Peyer's patch (tissue), 4 donors: ENCODE data around the gene ANKRD50. TPM values are rescaled to one million over a fixed set of nuclear protein-coding genes. Genes with fewer than 3 reads are reported as not detected.

Experiments used
- DNase-seq, 3 donors: peaks; one replicate each; pipeline ENCODE4 v3.0.0-alpha.2; 2017 to 2019
- H3K27ac ChIP-seq, 4 donors: fragments of 200-600 bp; sonication (generic); one replicate each; pipeline ENCODE4 v1.5.1; 2016 to 2019
- H3K27me3 ChIP-seq, 2 donors: fragments of 200-600 bp; sonication (generic); one replicate each; pipeline ENCODE4 v1.5.1; 2019
- H3K36me3 ChIP-seq, 3 donors: fragments of 200-600 bp; sonication (generic); one replicate each; pipeline ENCODE4 v1.5.1; 2016 to 2019
- H3K4me1 ChIP-seq, 4 donors: fragments of 200-600 bp; sonication (generic); one replicate each; pipeline ENCODE4 v1.5.1; 2016 to 2019
- H3K4me3 ChIP-seq, 4 donors: fragments of 200-600 bp; sonication (generic); 1 replicate in 3 of 4; 2 replicates in 1 of 4; pipeline ENCODE4 v1.5.1; 2016 to 2019; ENCODE audit warnings: mild to moderate bottlenecking in 1 of 4
- H3K9me3 ChIP-seq, 4 donors: fragments of 200-600 bp; sonication (generic); one replicate each; pipeline ENCODE4 v1.5.1; 2016 to 2019; ENCODE audit warnings: mild to moderate bottlenecking in 1 of 4
- POLR2A ChIP-seq, 2 donors: fragments of 450-650 bp; IDR thresholded peaks; one replicate each; pipeline ENCODE4 v1.5.1; 2017; ENCODE audit warnings: antibody characterized with exemption in 2 of 2, mild to moderate bottlenecking in 2 of 2, moderate library complexity in 2 of 2
- total RNA-seq, 4 donors: library from RNA; depleted of rRNA; stranded (reverse); fragments of >200 nt; gene quantifications; one replicate each; pipeline ENCODE4 v1.1.0, GENCODE V29; 2016
- TF ChIP-seq, protein P1 (sequence below), 6 experiments: fragments of 450-650 bp in 4 of 6; fragments of 200-600 bp in 2 of 6; sonication (generic) in 1 of 6; IDR thresholded peaks; one replicate each; pipeline ENCODE4 v1.5.1; 2017 to 2019; ENCODE audit warnings: antibody characterized with exemption in 6 of 6, mild to moderate bottlenecking in 3 of 6, moderate library complexity in 1 of 6

Gene ANKRD50
- total RNA-seq = 10 to 100 TPM in 2 of 4 donors, 1 to 10 TPM in 2; 9.6 to 16.1 (median 12.3) TPM

DNA sequence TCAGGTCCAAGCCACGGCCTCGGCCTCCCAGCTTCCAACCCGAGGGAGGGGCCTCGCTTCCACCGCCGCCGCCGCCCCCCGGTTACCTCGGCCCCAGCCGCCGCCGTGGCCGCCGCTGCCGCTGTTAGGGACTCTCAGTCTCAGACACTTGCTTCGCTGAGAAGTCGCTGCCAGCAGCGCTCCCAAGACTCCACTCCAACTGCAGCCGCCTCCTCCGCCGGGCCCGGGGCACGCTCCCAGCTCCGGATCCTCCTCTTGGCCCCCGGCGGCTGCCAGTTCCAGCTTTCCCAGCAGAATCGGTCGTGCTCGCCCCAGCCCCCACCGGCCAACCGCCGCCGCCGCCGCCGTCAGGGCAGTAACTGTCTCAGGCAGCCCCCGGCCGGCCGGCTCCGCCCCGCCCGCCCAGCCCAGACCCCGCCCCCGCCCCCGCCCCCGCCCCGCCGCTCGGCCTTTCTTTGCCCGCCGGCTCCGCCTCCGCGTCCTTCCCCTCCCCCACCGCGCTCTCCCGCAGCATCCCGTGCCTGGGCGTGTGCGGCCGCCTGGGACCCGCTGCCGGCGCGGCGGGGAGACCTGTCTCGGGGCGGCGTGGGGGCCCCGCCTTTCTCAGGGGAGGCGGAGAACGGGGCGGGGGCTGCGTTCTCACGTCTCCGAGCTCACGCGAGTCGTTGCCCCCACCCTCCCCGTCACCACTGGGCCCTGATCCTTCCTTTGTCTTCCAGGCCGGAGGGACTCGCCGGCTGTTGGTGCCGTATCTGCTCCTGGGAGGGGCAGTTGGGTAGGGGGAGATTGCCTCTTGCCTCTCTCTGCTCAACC lies at the start of gene ANKRD50:
Gene ANKRD50, minus strand, starts transcription at position 361 of the 813 bp plus-strand sequence. CDS start 2,221 bp downstream, outside the sequence.
- Histone ChIP-seq H3K36me3 (no peaks in the 10 kb centered on the region), H3K4me3 (peak within 1 kb of the TSS; percentile 58 to 97 (median 72)), H3K9me3 (no peaks in the 10 kb centered on the region), H3K27me3 (no peaks in the 10 kb centered on the region), H3K27ac (peak within 1 kb of the TSS; percentile 79 to 96 (median 86)), H3K4me1 (peaks cover 0 to 5% (median 0%) of the 10 kb centered on the region in 4 donors)
- TF ChIP-seq, protein P1, sequence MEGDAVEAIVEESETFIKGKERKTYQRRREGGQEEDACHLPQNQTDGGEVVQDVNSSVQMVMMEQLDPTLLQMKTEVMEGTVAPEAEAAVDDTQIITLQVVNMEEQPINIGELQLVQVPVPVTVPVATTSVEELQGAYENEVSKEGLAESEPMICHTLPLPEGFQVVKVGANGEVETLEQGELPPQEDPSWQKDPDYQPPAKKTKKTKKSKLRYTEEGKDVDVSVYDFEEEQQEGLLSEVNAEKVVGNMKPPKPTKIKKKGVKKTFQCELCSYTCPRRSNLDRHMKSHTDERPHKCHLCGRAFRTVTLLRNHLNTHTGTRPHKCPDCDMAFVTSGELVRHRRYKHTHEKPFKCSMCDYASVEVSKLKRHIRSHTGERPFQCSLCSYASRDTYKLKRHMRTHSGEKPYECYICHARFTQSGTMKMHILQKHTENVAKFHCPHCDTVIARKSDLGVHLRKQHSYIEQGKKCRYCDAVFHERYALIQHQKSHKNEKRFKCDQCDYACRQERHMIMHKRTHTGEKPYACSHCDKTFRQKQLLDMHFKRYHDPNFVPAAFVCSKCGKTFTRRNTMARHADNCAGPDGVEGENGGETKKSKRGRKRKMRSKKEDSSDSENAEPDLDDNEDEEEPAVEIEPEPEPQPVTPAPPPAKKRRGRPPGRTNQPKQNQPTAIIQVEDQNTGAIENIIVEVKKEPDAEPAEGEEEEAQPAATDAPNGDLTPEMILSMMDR (IDR thresholded peaks at IDR 0.05) = no peak
- peak; percentile 40 to 41 for TF ChIP-seq POLR2A (IDR thresholded peaks at IDR 0.05)
- peak; percentile 53 to 89 (median 85) for DNase-seq

DNA sequence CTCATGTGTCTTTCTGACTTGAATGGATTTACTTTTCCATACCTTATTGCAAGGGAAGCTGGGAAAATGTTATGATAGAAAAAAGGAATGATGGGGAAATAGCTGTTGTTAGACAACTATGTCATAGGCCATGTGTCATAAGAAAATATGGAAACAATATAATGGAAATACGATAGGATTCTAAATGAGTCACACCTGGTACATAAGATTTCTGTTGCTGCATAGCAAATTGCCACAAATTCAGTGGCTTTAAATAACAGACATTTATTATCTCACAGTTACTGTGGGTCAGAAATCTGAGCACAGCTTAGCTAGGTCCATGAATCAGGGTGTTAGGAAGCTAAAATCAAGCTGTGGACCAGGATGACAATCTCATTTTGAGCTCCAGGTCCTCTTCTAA lies 44.6 kb upstream of the ANKRD50 start:
- H3K9me3 ChIP-seq = no peaks in the 10 kb centered on the region
- H3K36me3 ChIP-seq = no peaks in the 10 kb centered on the region
- H3K27ac ChIP-seq = no peak overlapping the region
- H3K4me3 ChIP-seq = no peak overlapping the region
- DNase-seq = no peak
- H3K27me3 ChIP-seq = no peaks in the 10 kb centered on the region
- TF ChIP-seq POLR2A (IDR thresholded peaks at IDR 0.05) = no peak
- TF ChIP-seq, protein P1 (IDR thresholded peaks at IDR 0.05) = no peak
- no peaks in the 10 kb centered on the region for H3K4me1 ChIP-seq

DNA sequence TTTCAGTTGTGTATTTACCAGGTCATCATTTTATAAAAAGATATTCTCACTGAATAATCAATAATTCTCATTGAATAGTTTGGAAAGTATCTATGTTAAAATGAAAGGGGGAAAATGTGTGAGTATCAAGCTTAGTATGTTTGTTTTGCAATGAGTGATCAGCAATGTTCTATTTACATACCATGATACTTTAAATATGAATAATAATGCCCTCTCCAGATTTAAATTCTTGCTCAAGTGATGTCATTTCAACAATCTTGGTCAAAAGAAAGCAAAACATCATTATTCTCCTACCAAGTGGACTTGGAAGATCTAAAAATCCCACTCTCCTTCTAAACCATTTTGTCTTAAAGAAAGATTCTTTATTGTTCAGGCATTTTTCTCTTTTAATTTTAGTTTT lies 42.1 kb upstream of the ANKRD50 start:
- H3K4me3 ChIP-seq = no peak overlapping the region
- H3K9me3 ChIP-seq = no peaks in the 10 kb centered on the region
- H3K27ac ChIP-seq = no peak overlapping the region
- H3K36me3 ChIP-seq = no peaks in the 10 kb centered on the region
- H3K27me3 ChIP-seq = no peaks in the 10 kb centered on the region
- TF ChIP-seq, protein P1 (IDR thresholded peaks at IDR 0.05) = no peak
- no peak for TF ChIP-seq POLR2A (IDR thresholded peaks at IDR 0.05)
- H3K4me1 ChIP-seq = no peaks in the 10 kb centered on the region
- no peak for DNase-seq

GRCh38 chr4:124753941-124754581 lies 41.5 kb upstream of the ANKRD50 start:
- H3K36me3 ChIP-seq = no peaks in the 10 kb centered on the region
- no peaks in the 10 kb centered on the region for H3K9me3 ChIP-seq
- H3K27me3 ChIP-seq = no peaks in the 10 kb centered on the region
- DNase-seq = no peak
- TF ChIP-seq, protein P1 (IDR thresholded peaks at IDR 0.05) = no peak
- TF ChIP-seq POLR2A (IDR thresholded peaks at IDR 0.05) = no peak
- no peak overlapping the region for H3K4me3 ChIP-seq
- no peaks in the 10 kb centered on the region for H3K4me1 ChIP-seq
- H3K27ac ChIP-seq = no peak overlapping the region

- Histone ChIP-seq H3K4me3 (no peak overlapping the region), H3K9me3 (no peaks in the 10 kb centered on the region), H3K27ac (no peak overlapping the region), H3K4me1 (no peaks in the 10 kb centered on the region), H3K36me3 (no peaks in the 10 kb centered on the region), H3K27me3 (no peaks in the 10 kb centered on the region)
- DNase-seq = no peak
- no peak for TF ChIP-seq POLR2A (IDR thresholded peaks at IDR 0.05)
- TF ChIP-seq, protein P1 (IDR thresholded peaks at IDR 0.05) = no peak
Measured at GRCh38 chr4:124749421-124749820, 36.9 kb upstream of the ANKRD50 start.
